Measurements from ENCODE around the gene MALRD1. TPM values are rescaled to one million over a fixed set of nuclear protein-coding genes. Genes with fewer than 3 reads are reported as not detected.

The MALRD1 gene
- total and polyA plus RNA-seq, 2 of the 8 experiments (the other 6 are each of a cell fraction or from before 2014, with no cell fraction given): 0.32 to 0.35 TPM

- Histone ChIP-seq H2AK5ac (ENCODE audit: low read depth, low read length) (no peak overlapping the region), H2AFZ (ENCODE audit: low read length) (no peak overlapping the region), H2BK120ac (replicated peaks; ENCODE audit: low read depth, low read length) (no peak overlapping the region), H3K4ac (replicated peaks; ENCODE audit: insufficient read length, low read depth, low read length) (no peak overlapping the region), H2BK15ac (ENCODE audit: low read length) (no peak overlapping the region), H3K4me2 (ENCODE audit: insufficient read depth in 1 of 2, low read depth in 2 of 2, low read length in 2 of 2) (no peak overlapping the region), H3K56ac (replicated peaks; ENCODE audit: insufficient read length, low read depth, low read length) (no peak overlapping the region), H3K36me3 (ENCODE audit: control insufficient read depth in 2 of 4, insufficient read depth in 4 of 4, low read length in 3 of 4) (no peaks in the 10 kb centered on the region), H3K18ac (ENCODE audit: extremely low read depth, low read length) (no peak overlapping the region), H2BK20ac (ENCODE audit: low read length) (no peak overlapping the region), H3K79me2 (ENCODE audit: control insufficient read depth in 1 of 2, insufficient read depth in 2 of 2, low read length in 2 of 2) (no peaks in the 10 kb centered on the region), H4K8ac (ENCODE audit: extremely low read depth, insufficient read depth, low read length) (no peak overlapping the region), H2BK5ac (ENCODE audit: low read depth, low read length) (no peak overlapping the region), H3K9me3 (ENCODE audit: insufficient read depth in 2 of 2, low read depth in 1 of 2, low read length in 1 of 2) (peaks cover 4 to 9% of the 10 kb centered on the region in 2 experiments; a peak in 3 of 4 replicates), H3K9ac (replicated peaks in 1 of 4; ENCODE audit: extremely low read depth in 1 of 4, low read depth in 3 of 4, low read length in 3 of 4) (no peak overlapping the region), H3K14ac (ENCODE audit: insufficient read length) (no peak overlapping the region), H3K27me3 (replicated peaks in 1 of 4; ENCODE audit: control insufficient read depth in 3 of 4, extremely low read depth in 1 of 4, insufficient read depth in 3 of 4, low read length in 3 of 4) (peaks cover 0 to 1% (median 0%) of the 10 kb centered on the region in 4 experiments; a peak in 1 of 7 replicates), H2BK12ac (ENCODE audit: low read depth, low read length) (no peak overlapping the region), H3K79me1 (ENCODE audit: low read depth, low read length) (no peaks in the 10 kb centered on the region), H3K4me3 (ENCODE audit: extremely low read depth in 1 of 4, insufficient read depth in 2 of 4, low read depth in 3 of 4, low read length in 4 of 4) (no peak overlapping the region), H3K4me1 (replicated peaks in 1 of 4; ENCODE audit: control insufficient read depth in 3 of 4, insufficient read depth in 4 of 4, low read length in 3 of 4) (no peaks in the 10 kb centered on the region), H4K91ac (replicated peaks; ENCODE audit: insufficient read length, low read length) (no peak overlapping the region), H3K27ac (ENCODE audit: low read depth, low read length) (no peak overlapping the region), H3K23ac (ENCODE audit: insufficient read length) (no peak overlapping the region), H4K20me1 (replicated peaks in 1 of 2; ENCODE audit: control insufficient read depth in 1 of 2, insufficient read depth in 2 of 2, low read length in 2 of 2) (no peaks in the 10 kb centered on the region), H4K5ac (ENCODE audit: insufficient read length, low read depth, low read length) (no peak overlapping the region), H3K23me2 (ENCODE audit: low read depth, low read length) (no peaks in the 10 kb centered on the region)
- CTCF ChIA-PET (ENCODE audit: partially characterized antibody): no interaction called here
- TF ChIP-seq YY1 (IDR thresholded peaks at IDR 0.05; ENCODE audit: low read depth, low read length): no peak
- no peak for TF ChIP-seq JUN (IDR thresholded peaks at IDR 0.05; ENCODE audit: low read depth, low read length)
- TF ChIP-seq, protein P1, sequence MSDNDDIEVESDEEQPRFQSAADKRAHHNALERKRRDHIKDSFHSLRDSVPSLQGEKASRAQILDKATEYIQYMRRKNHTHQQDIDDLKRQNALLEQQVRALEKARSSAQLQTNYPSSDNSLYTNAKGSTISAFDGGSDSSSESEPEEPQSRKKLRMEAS (IDR thresholded peaks at IDR 0.05): no peak
- TF ChIP-seq SUZ12 (IDR thresholded peaks at IDR 0.05; ENCODE audit: low read length): no peak
- TF ChIP-seq KDM1A (IDR thresholded peaks at IDR 0.05; ENCODE audit: borderline replicate concordance, low read length): no peak
- no peak for TF ChIP-seq HDAC2 (IDR thresholded peaks at IDR 0.05; ENCODE audit: borderline replicate concordance in 1 of 2, low read depth in 2 of 2, low read length in 2 of 2)
- TF ChIP-seq SIN3A (conservative IDR thresholded peaks at IDR 0.05 in 1 of 2, IDR thresholded peaks at IDR 0.05 in 1 of 2; ENCODE audit: low read depth in 1 of 2, low read length in 2 of 2): no peak
- no peak for TF ChIP-seq GABPA (IDR thresholded peaks at IDR 0.05; ENCODE audit: borderline replicate concordance, insufficient read depth, low read length)
- TF ChIP-seq JUND (IDR thresholded peaks at IDR 0.05; ENCODE audit: low read length): no peak
- DNase-seq (ENCODE audit: low read depth in 1 of 2, low spot score in 2 of 2) (no peak), FAIRE-seq (no peak)
- POLR2A ChIA-PET (ENCODE audit: partially characterized antibody): no interaction called here
- WGBS, 2 experiments (ENCODE audit: extremely low coverage in 1 of 2, insufficient coverage in 1 of 2, insufficient read length in 1 of 2, insufficient replicate concordance in 2 of 2, low coverage in 1 of 2, low lambda C conversion rate in 2 of 2, missing lambda C conversion rate in 1 of 2): 77% methylated on average over 8 of the region's 8 CpGs; no CpG with 5 or more reads in 1 of the 2 experiments
Measured at GRCh38 chr10:19588608-19589007, 540.0 kb downstream of the MALRD1 start.
